ENCODE measurements around the gene OAT. TPM values are rescaled to one million over a fixed set of nuclear protein-coding genes. Genes with fewer than 3 reads are reported as not detected.

Gene OAT
- total and polyA plus RNA-seq, 4 donors, result 25.1 to 255 (median 69.1) TPM

GRCh38 chr10:124401633-124402032, 17.1 kb downstream of the OAT start:
- WGBS, result 97% methylated on average over 5 of the region's 5 CpGs
- Histone ChIP-seq H3K4me1 (ENCODE audit: control insufficient read depth in 4 of 4, insufficient read depth in 4 of 4, low read length in 3 of 4) (no peaks in the 10 kb centered on the region), H3K9ac (ENCODE audit: low read depth in 1 of 2, low read length in 2 of 2) (no peak overlapping the region), H3K27me3 (ENCODE audit: control insufficient read depth in 4 of 4, insufficient read depth in 4 of 4, low read length in 3 of 4) (no peaks in the 10 kb centered on the region), H3K36me3 (ENCODE audit: control insufficient read depth in 4 of 4, insufficient read depth in 3 of 4, low read depth in 1 of 4, low read length in 3 of 4) (peaks cover 0 to 21% (median 18%) of the 10 kb centered on the region in 4 donors), H3K27ac (ENCODE audit: low read depth in 1 of 2, low read length in 2 of 2) (no peak overlapping the region), H3K9me3 (ENCODE audit: control insufficient read depth in 4 of 4, low read length in 3 of 4) (no peaks in the 10 kb centered on the region), H3K4me3 (ENCODE audit: low read depth in 1 of 3, low read length in 3 of 3) (no peak overlapping the region)
- no peak for DNase-seq (ENCODE audit: low spot score)
- TF ChIP-seq HNF4A (conservative IDR thresholded peaks at IDR 0.05) (no peak), SP1 (IDR thresholded peaks at IDR 0.05) (no peak), YY1 (IDR thresholded peaks at IDR 0.05) (no peak), TAF1 (conservative IDR thresholded peaks at IDR 0.05) (no peak), GABPA (IDR thresholded peaks at IDR 0.05 in 1 of 2, conservative IDR thresholded peaks at IDR 0.05 in 1 of 2) (no peak), CTCF (IDR thresholded peaks at IDR 0.05; ENCODE audit: low read depth, low read length, missing input control) (no peak), MAX (IDR thresholded peaks at IDR 0.05) (no peak), FOXA2 (IDR thresholded peaks at IDR 0.05) (no peak), ZBTB33 (IDR thresholded peaks at IDR 0.05) (no peak)
- TF ChIP-seq, protein P1, sequence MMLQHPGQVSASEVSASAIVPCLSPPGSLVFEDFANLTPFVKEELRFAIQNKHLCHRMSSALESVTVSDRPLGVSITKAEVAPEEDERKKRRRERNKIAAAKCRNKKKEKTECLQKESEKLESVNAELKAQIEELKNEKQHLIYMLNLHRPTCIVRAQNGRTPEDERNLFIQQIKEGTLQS (IDR thresholded peaks at IDR 0.05), result no peak

- DNase-seq (ENCODE audit: low spot score), result no peak
- 96% methylated on average over 1 of the region's 1 CpG for WGBS
- Histone ChIP-seq H3K9me3 (ENCODE audit: control insufficient read depth in 4 of 4, low read length in 3 of 4) (peaks cover 0 to 2% (median 0%) of the 10 kb centered on the region in 4 donors), H3K27me3 (ENCODE audit: control insufficient read depth in 4 of 4, insufficient read depth in 4 of 4, low read length in 3 of 4) (no peaks in the 10 kb centered on the region), H3K9ac (ENCODE audit: low read depth in 1 of 2, low read length in 2 of 2) (no peak overlapping the region), H3K27ac (ENCODE audit: low read depth in 1 of 2, low read length in 2 of 2) (no peak overlapping the region), H3K4me3 (ENCODE audit: low read depth in 1 of 3, low read length in 3 of 3) (no peak overlapping the region), H3K4me1 (ENCODE audit: control insufficient read depth in 4 of 4, insufficient read depth in 4 of 4, low read length in 3 of 4) (peaks cover 0 to 3% (median under 1%) of the 10 kb centered on the region in 4 donors), H3K36me3 (ENCODE audit: control insufficient read depth in 4 of 4, insufficient read depth in 3 of 4, low read depth in 1 of 4, low read length in 3 of 4) (peaks cover 0 to 6% (median 3%) of the 10 kb centered on the region in 4 donors)
- TF ChIP-seq NR2F2 (IDR thresholded peaks at IDR 0.05) (no peak), EGR1 (IDR thresholded peaks at IDR 0.05; ENCODE audit: low read depth in 2 of 2) (no peak), ZBTB33 (IDR thresholded peaks at IDR 0.05) (no peak), GABPA (IDR thresholded peaks at IDR 0.05 in 1 of 2, conservative IDR thresholded peaks at IDR 0.05 in 1 of 2) (no peak), SP1 (IDR thresholded peaks at IDR 0.05) (no peak), TAF1 (conservative IDR thresholded peaks at IDR 0.05) (no peak), HNF4A (conservative IDR thresholded peaks at IDR 0.05) (no peak), MAX (IDR thresholded peaks at IDR 0.05) (no peak), JUND (IDR thresholded peaks at IDR 0.05) (no peak), RXRA (IDR thresholded peaks at IDR 0.05) (no peak)
Measured at GRCh38 chr10:124394583-124394982, 24.1 kb downstream of the OAT start.
